HG03039 (cell line): ENCODE data around the gene SORD.
"Not testable (repeated sequence)": the region's sequence is repeated elsewhere in the genome, so short reads cannot be mapped to it uniquely, and the experiment has no call there.

ENCODE experiments used
- ATAC-seq: cut with Tn5 transposase; IDR thresholded peaks from one replicate; pipeline ENCODE4 v1.9.1; 2021; ENCODE audit warnings: mild to moderate bottlenecking, moderate library complexity; ENCODE audit not compliant: unreplicated experiment

Gene SORD

GRCh38 chr15:45023659-45024225 lies 747 bp downstream of the SORD start:
- ATAC-seq, result no peak

- ATAC-seq, result not testable (repeated sequence)
Measured at GRCh38 chr15:45024649-45025048, 1.7 kb downstream of the SORD start.

GRCh38 chr15:45025627-45026026 lies 2.6 kb downstream of the SORD start:
- not testable (repeated sequence) for ATAC-seq

- ATAC-seq, result no peak
Measured at GRCh38 chr15:45026651-45027190, 3.7 kb downstream of the SORD start.

GRCh38 chr15:45027220-45027619 lies 4.2 kb downstream of the SORD start:
- ATAC-seq, result no peak

GRCh38 chr15:45030743-45031142 lies 7.7 kb downstream of the SORD start:
- no peak for ATAC-seq

- not testable (repeated sequence) for ATAC-seq
Measured at GRCh38 chr15:45031522-45032028, 8.6 kb downstream of the SORD start.

GRCh38 chr15:45032501-45032900 lies 9.5 kb downstream of the SORD start:
- ATAC-seq, result not testable (repeated sequence)

GRCh38 chr15:45034087-45034486 lies 11.1 kb downstream of the SORD start:
- ATAC-seq, result not testable (repeated sequence)

GRCh38 chr15:45034600-45035375 lies 11.8 kb downstream of the SORD start:
- ATAC-seq, result not testable (repeated sequence)

- ATAC-seq, result peak; percentile 72
Measured at GRCh38 chr15:45036812-45037781, 14.1 kb downstream of the SORD start.

- no peak for ATAC-seq
Measured at GRCh38 chr15:45037936-45038335, 14.9 kb downstream of the SORD start.

GRCh38 chr15:45040396-45040795 lies 17.4 kb downstream of the SORD start:
- not testable (repeated sequence) for ATAC-seq

GRCh38 chr15:45041538-45041937 lies 18.5 kb downstream of the SORD start:
- not testable (repeated sequence) for ATAC-seq

- ATAC-seq, result not testable (repeated sequence)
Measured at GRCh38 chr15:45042859-45043258, 19.9 kb downstream of the SORD start.

- ATAC-seq, result not testable (repeated sequence)
Measured at GRCh38 chr15:45044270-45044669, 21.3 kb downstream of the SORD start.

- not testable (repeated sequence) for ATAC-seq
Measured at GRCh38 chr15:45048449-45048793, 25.4 kb downstream of the SORD start.

- ATAC-seq, result peak; percentile 61
Measured at GRCh38 chr15:45048794-45049631, 26.0 kb downstream of the SORD start.

- ATAC-seq, result no peak
Measured at GRCh38 chr15:45050587-45050986, 27.6 kb downstream of the SORD start.

GRCh38 chr15:45052676-45053075 lies 29.7 kb downstream of the SORD start:
- ATAC-seq, result not testable (repeated sequence)
